Epithelial cell of proximal tubule (primary cell): ENCODE results near the gene PDHB. TPM values are rescaled to one million over a fixed set of nuclear protein-coding genes. Genes with fewer than 3 reads are reported as not detected.
A peak's percentile ranks its signal among the peaks of the same experiment; 100 is the strongest.

Experiments used
- DNase-seq: peaks from one replicate; pipeline ENCODE4 v3.0.0-alpha.2; 2011; ENCODE audit warnings: low read depth
- H3K4me3 ChIP-seq: 2 replicates; pipeline ENCODE4 v1.5.1; 2011; ENCODE audit warnings: low read depth, mild to moderate bottlenecking, low read length
- CTCF ChIP-seq: conservative IDR thresholded peaks from 2 replicates; pipeline ENCODE4 v1.5.1; 2012; ENCODE audit warnings: low read depth, mild to moderate bottlenecking, low read length
- total RNA-seq: library from RNA; depleted of rRNA; stranded (reverse); fragments of >200 nt; gene quantifications from 2 replicates; pipeline ENCODE4 v1.2.3, GENCODE V29; 2015

Gene PDHB
- total RNA-seq, 1 donor from 2014 or later, result 103 TPM

DNA sequence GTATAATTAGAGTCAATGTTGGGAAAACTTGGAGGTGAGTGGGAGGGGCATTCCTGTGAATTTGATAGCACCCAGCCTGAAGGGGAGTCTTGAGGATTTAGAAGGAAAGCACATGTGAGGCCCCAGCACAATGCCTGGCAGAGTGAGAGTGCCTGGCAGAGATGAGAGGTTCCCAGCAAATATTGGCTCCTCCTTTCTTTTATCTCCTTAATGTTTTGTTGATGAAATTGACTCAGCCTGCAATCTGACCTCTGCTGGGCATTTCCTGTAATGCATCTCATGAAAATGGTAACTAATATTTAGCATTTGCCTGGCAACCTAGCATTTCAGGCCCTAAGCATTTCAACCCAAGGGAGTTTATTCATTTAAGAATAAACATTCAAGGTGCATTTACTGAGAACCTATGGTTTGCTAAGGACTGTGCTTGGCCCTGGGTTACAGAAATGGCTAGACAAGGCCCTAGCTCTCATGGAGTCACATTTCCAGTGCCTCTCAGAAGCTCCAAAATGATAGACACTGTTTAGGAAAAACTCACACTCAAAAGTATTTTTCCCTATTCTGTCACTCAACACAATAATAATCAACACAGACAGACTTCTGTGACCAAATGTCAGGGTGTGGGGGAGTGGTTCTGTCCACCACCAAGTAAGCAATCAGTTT is 19.0 kb downstream of the PDHB start:
- H3K4me3 ChIP-seq, result no peak overlapping the region
- DNase-seq, result no peak
- TF ChIP-seq CTCF, result peak; percentile 78

GRCh38 chr3:58411851-58412830 is 21.5 kb downstream of the PDHB start:
- no peak for TF ChIP-seq CTCF
- no peak overlapping the region for H3K4me3 ChIP-seq
- no peak for DNase-seq

DNA sequence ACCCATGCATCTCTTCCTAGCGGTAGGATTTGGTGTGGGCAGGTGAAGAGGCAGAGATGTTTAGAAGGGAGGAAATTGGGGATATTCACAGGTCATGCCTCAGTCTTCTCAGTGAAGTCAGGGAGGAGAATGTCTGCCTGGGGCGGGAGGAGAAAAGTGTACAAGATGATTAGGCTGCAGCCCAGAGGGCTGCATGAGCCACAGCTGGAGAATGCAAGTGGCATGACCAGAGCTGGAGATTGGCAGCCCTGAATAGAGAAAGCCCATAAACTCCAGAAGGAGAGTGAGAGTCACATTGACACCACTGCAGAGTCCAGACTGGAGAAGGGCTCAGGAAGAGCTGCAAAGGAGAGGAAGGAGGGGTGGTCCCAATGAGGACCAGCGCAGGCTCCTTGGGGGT is 22.6 kb downstream of the PDHB start:
- no peak for DNase-seq
- H3K4me3 ChIP-seq, result no peak overlapping the region
- TF ChIP-seq CTCF, result no peak

DNA sequence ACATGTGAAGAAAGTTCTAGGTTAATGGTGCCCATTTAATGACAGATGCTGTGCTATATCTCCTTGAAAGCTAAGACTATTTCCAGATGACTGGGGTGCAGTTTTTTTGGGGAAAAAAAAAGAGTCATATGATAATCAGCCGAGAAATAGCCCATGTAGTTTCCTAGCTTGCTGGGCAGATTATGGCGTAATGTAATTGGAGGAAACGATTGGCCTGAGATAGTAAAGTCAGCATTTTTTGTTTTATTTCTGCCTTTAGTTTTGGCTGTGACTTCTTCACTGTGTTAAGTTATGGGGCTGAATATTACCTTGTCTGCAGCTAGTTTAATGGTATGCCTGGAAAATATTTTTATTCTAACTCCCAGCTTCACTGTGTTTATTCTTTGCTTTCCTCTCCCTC is 24.0 kb downstream of the PDHB start:
- H3K4me3 ChIP-seq, result no peak overlapping the region
- TF ChIP-seq CTCF, result no peak
- DNase-seq, result no peak

- no peak for DNase-seq
- H3K4me3 ChIP-seq, result no peak overlapping the region
- TF ChIP-seq CTCF, result no peak
Observed at GRCh38 chr3:58408906-58409305, 24.7 kb downstream of the PDHB start.

DNA sequence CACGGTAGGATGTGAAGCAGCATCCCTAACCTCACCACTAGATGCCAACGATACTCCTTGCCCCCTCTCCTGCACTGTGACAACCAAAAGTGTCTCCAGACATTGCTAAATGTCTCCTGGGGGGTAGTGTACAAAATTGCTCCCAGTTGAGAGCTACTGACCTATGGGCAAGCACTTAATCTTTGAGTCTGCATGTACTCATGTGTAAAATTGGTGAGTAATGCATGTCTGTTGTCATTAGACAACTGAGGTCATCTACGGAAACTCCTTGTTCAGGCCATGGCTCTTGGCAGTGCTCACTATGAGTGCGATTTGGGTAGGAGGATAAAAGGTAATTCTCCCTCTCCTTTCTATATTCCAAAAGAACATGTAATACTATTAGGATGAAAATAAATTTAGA is 29.2 kb downstream of the PDHB start:
- TF ChIP-seq CTCF, result no peak
- DNase-seq, result peak; percentile 50
- no peak overlapping the region for H3K4me3 ChIP-seq
